ENCODE measurements around the gene SIGLEC9.

- TF ChIP-seq EZH2 (IDR thresholded peaks at IDR 0.05; ENCODE audit: low read length, unreplicated experiment) (no peak), CTCF (conservative IDR thresholded peaks at IDR 0.05; ENCODE audit: low read depth, low read length) (no peak), EZH2phosphoT487 (IDR thresholded peaks at IDR 0.05; ENCODE audit: borderline replicate concordance, low read length) (no peak)
Measured at GRCh38 chr19:51124729-51125128, at the start of gene SIGLEC9.

Data from PC-3 (cell line).